Fibroblast of the aortic adventitia (primary cell): Measurements from ENCODE around the gene FHIP2A. TPM values are rescaled to one million over a fixed set of nuclear protein-coding genes. Genes with fewer than 3 reads are reported as not detected.
A peak's percentile ranks its signal among the peaks of the same experiment; 100 is the strongest.
"Not testable (repeated sequence)": the region's sequence is repeated elsewhere in the genome, so short reads cannot be mapped to it uniquely, and the experiment has no call there.

Experiments used
- DNase-seq: peaks from one replicate; pipeline ENCODE4 v3.0.0-alpha.2; 2010; ENCODE audit warnings: low read depth
- H3K4me3 ChIP-seq: 2 replicates; pipeline ENCODE4 v1.5.1; 2011; ENCODE audit warnings: low read depth, mild to moderate bottlenecking, control low read depth, low read length, moderate library complexity
- total RNA-seq: library from RNA; depleted of rRNA; stranded (reverse); fragments of >200 nt; gene quantifications from 2 replicates; pipeline ENCODE4 v1.2.3, GENCODE V29; 2012; ENCODE audit warnings: low replicate concordance
- TF ChIP-seq, protein P1 (sequence below): IDR thresholded peaks from 2 replicates; pipeline ENCODE4 v1.5.1; 2011; ENCODE audit warnings: mild to moderate bottlenecking, low read length, control low read depth, inconsistent platforms; ENCODE audit not compliant: insufficient read depth

The FHIP2A gene
- total RNA-seq, 1 donor = 54.7 TPM

DNA sequence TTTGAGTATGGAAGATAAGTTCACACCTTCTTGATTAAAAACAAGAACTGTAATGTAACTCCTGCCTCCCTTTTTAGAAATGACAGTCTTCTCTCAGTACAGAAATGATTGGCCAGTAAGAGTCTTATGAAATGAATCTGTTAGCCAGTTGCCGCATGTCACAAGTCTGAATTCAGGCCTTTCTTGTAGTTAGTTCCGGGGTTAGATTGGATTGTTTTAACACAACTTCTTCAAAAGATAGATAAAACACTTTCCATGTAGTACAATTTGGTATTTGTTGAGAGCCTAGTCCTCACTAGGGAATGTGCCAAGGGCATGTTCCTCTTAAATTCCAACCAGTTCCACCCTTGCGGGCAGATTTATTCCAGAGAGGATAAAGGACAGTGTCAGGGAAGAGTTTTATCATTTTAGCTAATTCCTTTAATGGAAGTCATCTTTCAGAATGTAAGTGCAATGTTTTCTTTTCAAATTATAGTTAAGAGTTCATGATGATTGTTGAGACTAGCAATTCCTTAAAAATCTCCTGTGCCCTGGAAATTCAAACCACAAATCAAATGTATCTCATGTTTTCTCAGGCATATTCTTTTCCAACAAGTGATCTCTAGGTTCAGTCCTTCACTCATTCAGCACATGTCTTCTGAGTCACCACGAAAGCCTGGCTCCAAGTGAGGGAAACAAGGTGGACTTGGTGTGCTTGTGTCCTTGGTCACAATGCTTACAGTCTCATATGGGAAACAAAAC lies 4.1 kb downstream of the FHIP2A start:
- H3K4me3 ChIP-seq = peak overlapping the region; percentile 7
- TF ChIP-seq, protein P1, sequence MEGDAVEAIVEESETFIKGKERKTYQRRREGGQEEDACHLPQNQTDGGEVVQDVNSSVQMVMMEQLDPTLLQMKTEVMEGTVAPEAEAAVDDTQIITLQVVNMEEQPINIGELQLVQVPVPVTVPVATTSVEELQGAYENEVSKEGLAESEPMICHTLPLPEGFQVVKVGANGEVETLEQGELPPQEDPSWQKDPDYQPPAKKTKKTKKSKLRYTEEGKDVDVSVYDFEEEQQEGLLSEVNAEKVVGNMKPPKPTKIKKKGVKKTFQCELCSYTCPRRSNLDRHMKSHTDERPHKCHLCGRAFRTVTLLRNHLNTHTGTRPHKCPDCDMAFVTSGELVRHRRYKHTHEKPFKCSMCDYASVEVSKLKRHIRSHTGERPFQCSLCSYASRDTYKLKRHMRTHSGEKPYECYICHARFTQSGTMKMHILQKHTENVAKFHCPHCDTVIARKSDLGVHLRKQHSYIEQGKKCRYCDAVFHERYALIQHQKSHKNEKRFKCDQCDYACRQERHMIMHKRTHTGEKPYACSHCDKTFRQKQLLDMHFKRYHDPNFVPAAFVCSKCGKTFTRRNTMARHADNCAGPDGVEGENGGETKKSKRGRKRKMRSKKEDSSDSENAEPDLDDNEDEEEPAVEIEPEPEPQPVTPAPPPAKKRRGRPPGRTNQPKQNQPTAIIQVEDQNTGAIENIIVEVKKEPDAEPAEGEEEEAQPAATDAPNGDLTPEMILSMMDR = no peak
- DNase-seq = peak; percentile 95

DNA sequence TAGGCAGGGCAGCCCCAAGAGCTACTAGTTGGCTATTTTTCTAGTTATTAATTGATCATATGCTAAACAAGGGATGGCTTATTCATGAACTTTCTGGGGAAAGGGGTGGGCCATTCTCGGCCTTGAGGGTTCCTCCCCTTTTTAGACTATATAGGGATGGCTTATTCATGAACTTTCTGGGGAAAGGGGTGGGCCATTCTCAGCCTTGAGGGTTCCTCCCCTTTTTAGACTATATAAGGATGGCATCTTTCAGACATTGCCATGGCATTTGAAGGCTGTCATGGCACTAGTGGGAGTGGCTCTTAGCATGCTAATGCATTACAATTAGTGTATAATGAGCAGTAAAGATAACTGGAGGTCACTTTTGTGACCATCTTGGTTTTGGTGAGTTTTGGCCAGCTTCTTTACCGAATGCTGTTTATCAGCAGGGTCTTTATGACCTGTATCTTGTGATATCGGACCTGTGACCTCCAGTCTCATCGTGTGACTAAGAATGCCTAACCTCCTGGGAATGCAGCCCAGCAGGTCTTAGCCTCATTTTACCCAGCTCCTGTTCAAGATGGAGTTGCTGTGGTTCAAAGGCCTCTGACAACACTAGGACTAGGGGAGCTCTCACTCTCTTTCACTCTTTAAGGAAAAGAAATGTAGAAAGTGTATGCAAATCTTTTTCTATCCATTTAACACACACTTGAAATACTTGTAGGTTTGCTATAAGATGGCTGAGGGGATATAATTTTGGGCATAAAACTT lies 7.8 kb downstream of the FHIP2A start:
- TF ChIP-seq, protein P1 = no peak
- H3K4me3 ChIP-seq = no peak overlapping the region
- DNase-seq = no peak

DNA sequence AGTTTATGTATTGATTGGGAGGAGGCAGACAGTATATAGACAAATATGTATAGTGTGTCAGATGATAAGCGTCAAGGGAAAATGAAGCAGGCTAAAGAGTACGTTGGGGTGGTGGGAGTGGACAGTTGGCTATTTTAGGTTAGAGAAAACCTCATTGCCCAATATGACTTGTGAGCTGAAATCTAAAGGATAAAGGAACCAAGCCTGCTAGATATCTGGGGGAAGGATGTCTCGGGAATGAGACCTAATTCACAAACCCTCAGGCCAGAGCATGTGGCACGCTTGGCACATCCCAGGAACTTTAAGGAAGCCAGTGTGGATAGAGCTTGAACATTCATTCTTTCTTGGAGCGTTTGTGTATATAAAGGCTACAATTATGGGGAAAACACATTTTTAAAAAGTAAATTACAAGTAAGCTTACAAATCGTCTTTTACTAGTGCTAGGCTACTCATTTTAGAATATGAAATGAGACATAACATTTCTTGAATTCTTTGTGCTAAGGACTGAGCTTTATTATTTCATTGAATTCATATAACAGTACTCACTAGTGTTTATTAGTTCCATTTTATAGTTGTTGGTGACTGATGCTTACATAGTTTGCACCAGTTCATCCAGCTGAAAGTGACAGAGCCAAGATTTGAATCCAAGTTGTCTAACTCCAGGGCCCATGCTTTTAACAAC lies 9.7 kb downstream of the FHIP2A start:
- DNase-seq = no peak
- no peak overlapping the region for H3K4me3 ChIP-seq
- TF ChIP-seq, protein P1 = no peak

DNA sequence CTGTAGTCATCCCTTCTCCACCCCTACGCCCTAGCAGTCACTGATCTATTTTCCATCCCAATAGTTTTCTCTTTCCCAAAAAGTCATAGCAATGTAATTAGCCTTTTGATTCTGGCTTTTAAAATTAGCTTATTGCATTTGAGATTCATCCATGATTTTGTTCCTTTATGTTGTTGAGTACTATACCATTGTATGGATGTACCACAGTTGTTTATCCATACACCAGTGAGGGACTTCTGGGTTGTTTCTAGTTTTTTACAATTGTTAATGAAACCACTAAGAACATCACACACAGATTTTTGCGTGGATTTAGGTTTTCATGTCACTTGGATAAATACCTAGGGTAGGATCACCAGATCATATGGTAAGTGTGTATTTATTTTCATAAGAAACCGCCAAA lies 16.1 kb downstream of the FHIP2A start:
- TF ChIP-seq, protein P1 = no peak
- no peak overlapping the region for H3K4me3 ChIP-seq
- no peak for DNase-seq

DNA sequence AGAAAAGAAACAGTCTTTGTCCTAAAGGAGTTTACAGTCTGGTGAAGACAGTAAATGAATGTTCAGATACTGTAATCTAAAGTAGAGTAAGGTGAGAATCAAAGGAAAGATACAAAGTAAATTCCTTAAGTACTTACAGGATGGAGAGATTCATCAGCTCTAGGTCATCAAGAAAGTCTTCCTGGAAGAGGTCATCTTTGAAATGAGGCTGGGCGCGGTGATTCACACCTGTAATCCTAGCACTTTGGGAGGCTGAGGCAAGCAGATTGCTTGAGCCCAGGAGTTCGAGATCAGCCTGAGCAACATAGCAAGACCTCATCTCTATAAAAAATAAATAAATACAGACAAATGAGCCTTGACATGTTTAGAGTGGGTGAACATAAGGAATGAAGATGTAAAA lies 18.3 kb downstream of the FHIP2A start:
- no peak for DNase-seq
- H3K4me3 ChIP-seq = no peak overlapping the region
- TF ChIP-seq, protein P1 = no peak

DNA sequence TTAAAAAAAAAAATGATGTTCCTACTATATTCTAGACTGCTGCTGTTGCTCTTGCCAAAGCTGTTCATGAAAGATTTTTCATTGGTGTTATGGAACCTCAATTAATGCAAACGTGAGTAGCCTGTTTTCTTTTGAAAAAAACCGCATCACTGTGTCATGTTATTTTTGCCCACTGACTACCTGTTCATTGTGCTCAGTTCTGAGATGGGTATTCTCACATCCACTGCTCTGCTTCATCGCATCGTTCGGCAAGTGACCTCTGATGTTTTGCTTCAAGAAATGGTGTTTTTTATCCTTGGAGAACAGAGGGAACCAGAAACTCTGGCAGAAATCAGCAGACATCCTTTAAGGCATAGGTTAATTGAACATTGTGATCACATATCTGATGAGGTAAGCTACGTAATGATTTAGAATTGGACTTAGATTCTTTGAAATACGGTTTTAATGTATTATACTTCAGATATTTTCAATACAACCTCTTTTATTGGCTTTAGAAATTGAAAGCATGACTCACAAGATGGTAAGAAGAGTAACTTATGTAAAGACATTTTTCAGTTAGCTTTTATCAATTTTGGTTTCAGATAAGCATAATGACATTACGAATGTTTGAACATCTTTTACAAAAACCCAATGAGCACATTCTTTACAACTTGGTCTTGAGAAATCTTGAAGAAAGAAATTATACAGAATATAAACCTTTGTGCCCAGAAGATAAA lies 24.6 kb downstream of the FHIP2A start:
- no peak overlapping the region for H3K4me3 ChIP-seq
- DNase-seq = no peak
- TF ChIP-seq, protein P1 = no peak

DNA sequence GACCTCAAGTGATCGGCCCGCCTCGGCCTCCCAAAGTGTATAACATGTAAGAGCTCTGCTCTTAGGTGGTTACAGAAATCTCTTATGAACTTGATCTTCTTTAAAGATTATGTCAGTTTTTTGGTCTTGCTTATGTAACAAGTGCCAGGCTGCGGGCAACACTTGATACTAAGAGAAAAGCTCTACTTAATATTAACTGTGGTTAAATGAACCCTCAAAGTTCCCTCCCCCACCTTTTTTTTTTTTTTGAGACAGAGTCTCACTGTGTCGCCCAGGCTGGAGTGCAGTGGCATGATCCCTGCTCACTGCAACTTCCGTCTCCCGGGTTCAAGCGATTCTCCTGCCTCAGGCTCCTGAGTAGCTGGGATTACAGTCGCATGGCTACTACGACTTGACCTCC lies 25.9 kb downstream of the FHIP2A start:
- not testable (repeated sequence) for H3K4me3 ChIP-seq, DNase-seq
